HEK293 (cell line): ENCODE results near the gene CERS5.

Source experiments
- CTCF ChIP-seq: fragments of 450-650 bp; formaldehyde crosslinking; IDR thresholded peaks from 2 replicates; pipeline ENCODE4 v1.5.1; 2016; ENCODE audit warnings: missing biosample characterization, missing genetic modification characterization
- SP2 ChIP-seq: fragments of 450-650 bp; formaldehyde crosslinking; IDR thresholded peaks from 2 replicates; pipeline ENCODE4 v1.5.1; 2016; ENCODE audit warnings: missing biosample characterization, missing genetic modification characterization
- YY1 ChIP-seq: fragments of 450-650 bp; formaldehyde crosslinking; IDR thresholded peaks from 2 replicates; pipeline ENCODE4 v1.5.1; 2018; ENCODE audit warnings: missing biosample characterization, missing genetic modification characterization
- ZNF664 ChIP-seq: fragments of 450-650 bp; formaldehyde crosslinking; IDR thresholded peaks from 2 replicates; pipeline ENCODE4 v1.5.1; 2016; ENCODE audit warnings: missing biosample characterization, missing genetic modification characterization

GRCh38 chr12:50205648-50206047, 38.5 kb upstream of the CERS5 start:
- TF ChIP-seq ZNF664 (no peak), SP2 (tag by site-specific recombination) (no peak), YY1 (tag by site-specific recombination) (no peak), CTCF (tag by site-specific recombination) (no peak)
